Measurements from ENCODE around the gene KIF25. TPM values are rescaled to one million over a fixed set of nuclear protein-coding genes. Genes with fewer than 3 reads are reported as not detected.

Gene KIF25
- total RNA-seq, 2 experiments from 2014 or later: not detected

- DNase-seq (no peak), ATAC-seq (no peak)
- CTCF ChIA-PET: no interaction called here
- H3K27me3 Mint-ChIP-seq: no peaks in the 10 kb centered on the region
- H3K9me3 Mint-ChIP-seq: no peaks in the 10 kb centered on the region
- H3K4me3 Mint-ChIP-seq: no peak overlapping the region
- H3K36me3 Mint-ChIP-seq (ENCODE audit: low read depth): no peaks in the 10 kb centered on the region
- H3K4me1 Mint-ChIP-seq (ENCODE audit: low read depth): no peaks in the 10 kb centered on the region
- POLR2A ChIA-PET: no interaction called here
- no peak for TF ChIP-seq CTCF (IDR thresholded peaks at IDR 0.05)
- intact Hi-C loops (cut with micrococcal nuclease): no loop called here
- no peak overlapping the region for H3K27ac Mint-ChIP-seq
These were observed 54.9 kb downstream of the KIF25 start for GRCh38 chr6:168052291-168052891.

- Mint-ChIP-seq H3K9me3 (no peaks in the 10 kb centered on the region), H3K27me3 (no peaks in the 10 kb centered on the region), H3K36me3 (ENCODE audit: low read depth) (no peaks in the 10 kb centered on the region), H3K4me1 (ENCODE audit: low read depth) (no peaks in the 10 kb centered on the region), H3K27ac (no peak overlapping the region), H3K4me3 (no peak overlapping the region)
- POLR2A ChIA-PET: no interaction called here
- no peak for TF ChIP-seq CTCF (IDR thresholded peaks at IDR 0.05)
- CTCF ChIA-PET: no interaction called here
- no peak for DNase-seq
- intact Hi-C loops (cut with micrococcal nuclease): no loop called here
- no peak for ATAC-seq
These were observed 55.9 kb downstream of the KIF25 start for GRCh38 chr6:168053086-168053956.

DNA sequence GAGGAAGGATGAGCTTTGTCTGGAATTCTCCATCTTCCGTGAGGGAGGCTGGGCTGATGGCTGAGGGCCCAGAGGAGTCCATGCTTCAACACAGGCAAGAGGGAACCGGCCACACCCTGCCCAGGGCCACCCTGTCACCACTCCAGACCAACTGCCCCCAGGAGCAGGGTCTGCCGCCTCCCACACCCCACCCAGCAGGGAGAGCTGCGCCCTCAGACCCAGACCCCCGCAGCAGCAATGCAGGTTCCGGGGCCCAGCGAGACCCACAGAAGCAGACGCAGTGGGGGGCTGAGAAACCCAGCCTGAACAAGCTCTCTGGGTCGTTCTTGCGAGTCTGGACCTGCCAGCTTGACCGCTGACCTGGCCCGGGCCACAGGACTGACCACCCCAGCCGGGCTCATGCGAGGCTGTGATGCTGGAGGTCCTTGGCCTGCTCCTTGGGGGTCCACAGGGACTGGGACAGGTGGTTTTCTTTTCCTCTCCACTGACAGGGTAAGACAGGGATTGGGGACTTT is 56.5 kb downstream of the KIF25 start:
- H3K27me3 Mint-ChIP-seq: no peaks in the 10 kb centered on the region
- ATAC-seq: no peak
- no peaks in the 10 kb centered on the region for H3K9me3 Mint-ChIP-seq
- POLR2A ChIA-PET: no interaction called here
- TF ChIP-seq CTCF (IDR thresholded peaks at IDR 0.05): no peak
- H3K4me3 Mint-ChIP-seq: no peak overlapping the region
- H3K4me1 Mint-ChIP-seq (ENCODE audit: low read depth): no peaks in the 10 kb centered on the region
- DNase-seq: no peak
- CTCF ChIA-PET: no interaction called here
- H3K27ac Mint-ChIP-seq: no peak overlapping the region
- intact Hi-C loops (cut with micrococcal nuclease): no loop called here
- H3K36me3 Mint-ChIP-seq (ENCODE audit: low read depth): no peaks in the 10 kb centered on the region

- DNase-seq (no peak), ATAC-seq (no peak)
- H3K36me3 Mint-ChIP-seq (ENCODE audit: low read depth): no peaks in the 10 kb centered on the region
- H3K27me3 Mint-ChIP-seq: no peaks in the 10 kb centered on the region
- CTCF ChIA-PET: no interaction called here
- H3K27ac Mint-ChIP-seq: no peak overlapping the region
- no peak for TF ChIP-seq CTCF (IDR thresholded peaks at IDR 0.05)
- intact Hi-C loops (cut with micrococcal nuclease): no loop called here
- no peaks in the 10 kb centered on the region for H3K9me3 Mint-ChIP-seq
- no peaks in the 10 kb centered on the region for H3K4me1 Mint-ChIP-seq (ENCODE audit: low read depth)
- no peak overlapping the region for H3K4me3 Mint-ChIP-seq
- POLR2A ChIA-PET: no interaction called here
These were observed 57.5 kb downstream of the KIF25 start for GRCh38 chr6:168054765-168055560.

Measured in activated CD8-positive, alpha-beta T cell treated with anti-CD3 and anti-CD28 coated beads for 36 hours (primary cell).